COLO829 (cell line): ENCODE results near the gene VAMP8.
A peak's percentile ranks its signal among the peaks of the same experiment; 100 is the strongest.
"Not testable (repeated sequence)": the region's sequence is repeated elsewhere in the genome, so short reads cannot be mapped to it uniquely, and the experiment has no call there.

Source experiments
- DNase-seq: peaks from one replicate; pipeline ENCODE4 v3.0.0; 2012; ENCODE audit warnings: low spot score

Gene VAMP8

DNA sequence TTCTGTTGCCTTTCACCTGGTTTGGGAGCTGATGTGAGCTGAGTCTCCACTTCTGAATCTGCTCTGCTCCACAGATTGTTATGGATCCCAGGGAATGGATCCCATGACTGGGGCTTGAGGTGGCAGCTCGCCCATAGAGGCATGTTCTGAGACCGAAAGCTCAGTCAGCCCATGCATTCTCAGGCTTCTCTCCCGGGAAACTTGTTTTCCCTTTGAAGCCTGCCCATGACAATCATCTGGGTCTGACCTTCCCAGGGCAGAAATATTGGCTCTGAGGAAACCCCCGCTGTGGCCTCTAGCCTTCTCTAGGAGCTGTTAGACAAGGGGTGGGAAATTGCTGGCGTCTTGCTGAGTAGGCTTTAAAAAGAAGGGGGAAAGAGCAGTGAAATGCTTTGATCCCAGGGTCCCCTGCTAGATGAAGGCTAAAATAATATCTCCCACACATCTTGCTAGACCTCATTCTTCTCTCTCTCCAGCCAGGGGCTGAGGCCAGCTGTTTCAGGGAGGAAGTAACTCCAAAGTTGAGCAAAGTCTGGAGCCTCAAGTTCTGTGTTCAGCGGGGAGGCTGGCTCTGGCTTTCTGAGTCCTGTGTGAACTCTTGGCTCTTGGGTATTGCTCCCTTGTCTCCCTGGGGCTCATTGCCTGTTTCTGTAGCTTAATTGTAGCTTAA is 2.0 kb downstream of the VAMP8 start:
- DNase-seq, result no peak

DNA sequence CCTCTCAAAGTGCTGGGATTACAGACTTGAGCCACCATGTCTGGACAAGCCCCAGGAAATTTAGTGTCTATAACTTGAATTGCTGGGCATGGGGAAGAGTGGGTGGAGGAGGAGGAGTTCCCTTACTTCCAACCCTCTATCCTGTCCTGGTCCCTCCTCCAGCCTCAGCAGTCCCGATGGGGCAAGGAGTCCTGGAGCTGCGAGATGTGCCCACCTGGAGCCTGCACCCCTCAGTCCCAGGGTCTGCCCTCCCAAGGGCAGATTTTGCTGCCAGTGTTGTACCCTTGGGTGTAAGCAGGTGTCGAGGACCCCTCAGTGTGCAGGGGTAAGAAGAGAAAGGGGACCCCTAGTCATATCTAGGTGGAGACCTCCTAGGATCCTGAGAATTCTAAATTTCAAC is 2.8 kb downstream of the VAMP8 start:
- no peak for DNase-seq

DNA sequence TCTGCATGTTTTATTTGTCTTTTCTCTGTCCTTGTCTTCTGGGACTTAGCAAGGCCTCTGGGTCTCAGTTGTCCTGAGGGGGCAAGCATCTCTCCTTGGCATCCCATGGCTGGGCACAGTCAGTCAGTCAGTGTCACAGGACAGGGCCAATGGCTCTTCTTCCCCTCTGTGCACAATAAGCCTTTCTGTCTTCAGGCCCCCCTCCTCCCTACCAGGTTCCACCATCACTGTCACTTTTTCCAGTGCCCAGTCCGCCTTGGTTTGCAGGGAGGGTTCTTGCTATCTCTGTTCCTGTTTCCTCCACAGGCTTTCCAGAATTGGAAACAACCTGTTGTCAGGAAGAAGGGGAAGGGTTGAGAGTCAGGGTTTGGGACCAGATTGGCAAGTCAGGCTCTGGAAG is 5.1 kb downstream of the VAMP8 start:
- DNase-seq, result peak; percentile 54

DNA sequence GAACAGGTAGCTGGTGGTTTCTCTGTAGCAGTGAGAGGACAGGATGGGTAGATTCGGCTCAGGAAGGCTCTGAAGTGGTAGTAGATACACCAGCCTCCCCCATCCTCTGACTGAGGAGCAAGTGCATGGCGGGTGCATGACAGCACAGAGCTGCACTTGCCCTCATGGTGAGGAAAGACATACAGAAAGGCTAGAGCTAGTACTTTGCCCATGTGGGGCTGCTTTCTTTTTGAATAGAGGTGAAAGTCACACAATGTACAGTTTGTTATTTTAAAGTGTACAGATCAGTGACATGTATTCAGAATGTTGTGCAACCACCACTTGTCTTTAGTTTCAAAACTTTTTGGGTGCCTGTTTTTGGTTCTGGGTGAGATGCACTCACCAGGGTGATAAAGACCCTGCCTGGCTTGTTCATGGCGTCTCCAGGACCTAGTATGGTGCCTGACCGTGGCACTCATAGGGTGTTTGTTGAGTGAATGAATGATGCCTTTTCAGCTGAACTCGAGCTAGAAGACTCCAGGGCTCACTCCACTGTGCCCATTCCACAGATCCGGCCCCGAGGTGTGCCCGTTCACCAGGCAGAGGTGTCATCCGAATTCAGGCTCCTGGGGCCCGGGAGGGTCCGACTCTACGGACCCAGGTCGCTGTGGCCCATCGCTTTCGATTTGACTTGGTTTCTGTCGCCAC is 6.4 kb downstream of the VAMP8 start:
- no peak for DNase-seq

DNA sequence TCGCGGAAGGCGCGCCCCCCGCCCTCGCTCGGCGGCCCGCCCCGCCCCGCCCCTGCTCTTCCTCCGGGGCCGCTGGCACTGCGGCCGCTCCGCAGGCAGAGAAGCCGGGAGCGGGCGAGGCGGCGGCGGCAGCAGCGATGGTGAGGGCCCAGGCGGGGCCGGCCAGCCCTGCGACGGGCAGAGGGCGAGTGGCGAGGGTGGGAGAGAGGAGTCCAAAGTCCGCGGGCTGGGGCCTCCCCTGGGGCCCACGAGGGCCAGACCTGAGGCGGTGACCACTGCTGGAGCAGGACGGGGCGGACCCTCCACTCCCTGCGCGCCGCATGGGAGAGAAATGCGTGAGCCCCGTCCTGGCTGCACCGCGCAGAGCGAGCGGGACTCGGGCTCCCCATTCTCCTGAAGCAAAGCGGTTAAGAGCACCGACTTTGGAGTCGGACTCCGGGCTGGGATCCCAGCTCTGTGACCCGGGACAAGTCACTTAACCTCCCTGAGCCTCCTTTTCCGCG is 7.0 kb downstream of the VAMP8 start, which contains the start of gene VAMP5:
Gene VAMP5 (plus strand): TSS at position 78 of the 503 bp plus-strand sequence. CDS start 60 bp downstream, at position 138.
- no peak for DNase-seq

DNA sequence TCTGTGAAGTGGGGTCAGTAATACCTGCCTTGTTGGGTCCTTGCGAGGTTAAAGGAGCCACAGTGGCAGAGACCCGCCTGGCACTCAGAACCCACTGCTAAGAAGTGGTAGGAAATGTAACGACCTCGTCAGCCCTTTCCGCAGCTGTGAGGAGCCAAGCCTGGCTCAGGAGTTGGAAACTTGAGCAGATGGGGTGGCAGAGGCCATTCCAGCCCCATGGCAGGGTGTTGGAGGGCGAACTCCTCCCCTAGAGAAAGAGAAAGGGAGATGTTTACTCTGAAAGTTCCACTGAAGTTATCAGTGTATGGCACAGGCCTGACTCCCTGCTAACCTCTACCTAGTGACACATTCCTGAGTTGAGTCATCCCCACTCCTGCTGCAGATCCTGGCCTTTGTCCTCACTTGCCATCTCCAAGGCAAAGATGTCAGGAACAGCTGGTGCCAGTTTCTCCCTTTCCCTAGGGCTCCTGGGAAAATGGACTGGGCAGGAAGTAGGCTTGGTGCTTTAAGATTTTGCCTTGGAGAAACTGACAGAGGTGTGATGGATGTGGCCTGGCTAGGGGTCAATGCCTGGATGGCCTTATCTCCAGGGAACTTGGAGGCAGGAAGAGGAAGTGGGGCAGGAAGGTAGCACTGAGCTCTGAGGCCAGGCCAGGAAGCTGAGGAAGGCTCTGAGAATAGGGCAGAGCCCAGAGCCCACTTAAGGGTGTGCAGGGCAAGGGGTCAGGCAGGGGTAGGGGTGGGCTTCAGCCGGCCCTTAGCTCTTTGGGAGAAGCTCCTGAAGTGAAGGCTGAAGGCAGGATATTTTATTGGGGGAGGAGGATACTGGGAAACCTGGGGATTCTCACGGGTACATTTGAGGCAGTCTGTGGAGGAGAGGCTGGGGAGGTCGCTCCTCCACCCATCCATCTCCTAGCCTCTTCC is 7.7 kb downstream of the VAMP8 start:
- DNase-seq, result no peak

DNA sequence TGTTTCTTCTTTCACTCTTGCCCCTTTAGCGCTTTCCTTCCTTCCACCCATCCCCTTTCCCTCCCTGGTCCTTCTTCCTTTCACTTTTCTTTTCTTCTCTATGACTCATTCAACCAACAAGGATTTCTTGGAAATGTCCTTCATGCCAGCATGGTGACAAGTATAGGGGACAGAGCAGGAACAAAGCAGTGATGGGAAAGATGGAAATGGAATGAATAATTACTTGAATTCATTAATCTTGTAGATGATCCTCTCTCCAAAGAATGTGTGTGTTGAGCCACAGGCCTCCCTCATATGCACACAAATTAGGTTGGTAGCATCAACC is 8.4 kb downstream of the VAMP8 start:
- DNase-seq, result peak; percentile 54

DNA sequence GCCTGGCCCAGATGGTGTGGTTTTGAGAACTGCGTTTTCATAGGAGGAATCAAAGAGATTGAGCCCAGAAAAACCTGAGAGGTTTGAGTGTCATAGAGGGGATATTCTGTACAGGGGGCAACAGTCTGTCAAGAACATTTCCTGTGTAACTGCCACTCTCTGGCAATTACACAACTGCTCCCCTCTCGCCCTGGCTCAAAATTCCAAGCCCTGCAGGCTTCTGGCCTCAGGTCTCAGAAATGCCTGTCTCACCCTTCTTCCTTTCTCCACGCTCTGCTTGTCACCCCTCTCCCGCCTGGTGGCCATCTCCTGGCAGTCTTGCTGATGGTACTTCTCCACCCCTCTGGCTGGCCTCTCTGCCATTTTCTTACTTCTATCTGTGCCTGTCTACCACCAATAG is 10.8 kb downstream of the VAMP8 start:
- no peak for DNase-seq

DNA sequence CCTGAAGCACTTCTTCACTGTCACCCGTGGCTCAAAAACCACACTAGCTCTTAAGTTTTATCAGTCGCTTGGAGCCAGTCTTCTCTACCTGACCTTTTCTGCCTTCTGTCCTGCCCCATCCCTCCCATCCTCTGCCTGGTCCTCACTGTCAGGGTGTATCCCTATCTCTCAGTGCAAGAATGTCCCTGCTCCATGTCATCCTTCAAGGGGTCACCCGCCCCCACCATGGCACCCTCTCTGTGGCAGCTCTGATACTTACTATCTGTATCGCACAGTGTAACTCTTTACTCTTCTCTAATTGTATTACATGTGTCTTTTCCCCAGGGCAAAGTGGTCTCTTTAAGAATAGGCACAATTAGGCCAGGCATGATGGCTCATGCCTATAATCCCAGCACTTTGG is 11.3 kb downstream of the VAMP8 start:
- DNase-seq, result no peak

DNA sequence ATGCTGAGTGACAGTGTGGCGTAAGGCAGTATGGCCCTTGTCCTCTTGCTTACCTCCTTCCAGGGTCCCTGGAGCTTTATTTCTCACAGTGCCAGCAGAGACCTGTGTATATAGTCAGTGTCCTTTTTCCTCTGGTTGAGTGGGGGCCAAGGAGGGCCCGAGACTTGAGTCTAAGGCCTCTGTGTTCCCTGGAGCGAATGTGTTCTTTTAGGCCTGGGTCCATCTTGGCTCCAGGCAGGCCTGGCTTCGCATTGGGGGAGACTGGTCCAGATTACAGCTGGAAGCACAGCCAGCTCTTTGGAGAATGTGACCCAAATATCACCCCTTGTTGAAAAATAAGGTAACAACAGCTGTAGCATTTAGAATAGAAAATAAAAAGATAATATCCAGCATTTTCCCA is 11.8 kb downstream of the VAMP8 start:
- no peak for DNase-seq

DNA sequence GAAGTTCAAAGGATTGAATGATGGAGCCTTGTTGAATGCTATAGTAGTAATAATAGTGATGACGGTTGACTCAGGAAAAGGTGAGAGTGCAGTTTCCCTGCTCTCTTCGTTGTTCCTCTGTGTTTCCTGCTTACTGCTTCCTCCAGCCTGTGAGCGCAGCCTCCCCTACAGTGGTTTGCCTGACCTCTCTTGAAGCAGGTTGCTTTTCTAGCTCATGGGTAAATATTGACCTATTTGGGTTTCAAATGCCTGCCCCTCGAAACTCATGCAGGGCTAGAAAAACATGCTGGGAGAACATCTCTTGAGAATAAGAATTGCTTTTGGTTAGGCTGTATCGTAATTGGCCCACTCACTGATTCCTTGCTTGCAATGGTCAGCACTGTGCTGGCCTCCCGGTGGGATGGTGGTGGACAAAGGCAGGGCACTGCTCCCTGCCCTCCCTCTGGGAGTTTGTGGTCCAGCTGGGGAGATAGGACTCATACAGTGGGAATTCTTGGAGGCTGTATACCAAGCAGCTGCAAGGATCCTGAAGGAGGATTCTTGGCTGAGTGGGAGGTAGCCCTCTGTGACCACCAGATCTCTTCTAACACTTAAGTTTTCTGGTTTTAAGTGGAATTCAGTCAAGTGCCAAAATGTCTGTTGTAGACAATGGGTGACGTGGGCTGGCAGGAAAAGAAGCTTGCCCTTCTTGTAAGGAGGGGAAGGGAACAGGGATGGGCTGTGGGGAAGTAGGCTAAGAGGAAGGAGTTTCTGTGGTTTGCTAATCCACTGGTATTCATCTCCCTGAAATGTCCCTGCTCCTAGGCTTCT is 12.8 kb downstream of the VAMP8 start:
- DNase-seq, result no peak

DNA sequence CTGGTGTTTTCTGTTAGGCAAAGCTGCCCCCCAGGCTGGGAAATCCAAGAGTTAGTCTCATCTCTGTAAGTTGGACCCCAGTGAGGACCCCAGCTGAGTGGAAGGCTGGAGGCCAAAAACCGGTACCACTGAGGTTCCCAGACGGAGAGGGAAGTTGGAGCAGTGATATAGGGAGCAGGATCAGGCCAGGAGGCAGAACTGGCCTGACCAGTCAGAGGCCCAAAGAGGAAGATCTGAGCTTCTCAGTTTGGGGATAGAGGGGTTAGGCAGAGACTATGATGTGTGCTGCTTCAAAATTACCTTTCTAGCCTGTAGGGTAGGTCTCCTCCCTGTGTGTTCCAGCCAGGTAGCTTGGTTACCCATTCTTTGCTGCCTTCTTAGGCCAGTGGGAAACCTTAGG is 13.6 kb downstream of the VAMP8 start:
- no peak for DNase-seq

DNA sequence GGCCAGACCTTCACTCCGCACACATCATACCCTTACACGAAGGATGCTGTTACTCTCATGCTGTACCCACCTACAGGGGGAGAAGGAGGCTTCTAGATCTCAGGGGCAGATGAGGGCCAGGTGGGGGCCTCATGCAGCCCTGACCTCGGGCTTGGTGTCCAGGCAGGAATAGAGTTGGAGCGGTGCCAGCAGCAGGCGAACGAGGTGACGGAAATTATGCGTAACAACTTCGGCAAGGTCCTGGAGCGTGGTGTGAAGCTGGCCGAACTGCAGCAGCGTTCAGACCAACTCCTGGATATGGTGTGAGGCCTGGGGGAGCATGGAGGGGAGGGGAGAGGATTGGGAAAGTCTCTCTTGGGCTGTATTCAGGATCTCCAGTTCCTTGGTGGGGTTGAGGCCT is 14.2 kb downstream of the VAMP8 start:
- no peak for DNase-seq

DNA sequence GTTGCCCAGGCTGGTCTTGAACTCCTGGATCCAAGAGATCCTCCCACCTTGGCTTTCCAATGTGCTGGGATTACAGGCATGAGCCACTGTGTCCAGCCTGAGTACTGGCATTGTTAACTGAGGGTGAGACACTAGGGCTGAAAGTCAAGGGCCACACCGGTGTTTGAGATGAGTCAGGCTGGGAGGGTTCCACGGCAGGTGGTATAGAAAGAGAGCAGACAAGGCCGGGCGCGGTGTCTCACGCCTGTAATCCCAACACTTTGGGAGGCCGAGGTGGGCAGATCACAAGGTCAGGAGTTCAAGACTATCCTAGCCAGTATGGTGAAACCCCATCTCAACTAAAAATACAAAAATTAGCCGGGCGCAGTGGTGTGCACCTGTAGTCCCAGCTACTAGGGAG is 14.9 kb downstream of the VAMP8 start:
- not testable (repeated sequence) for DNase-seq

DNA sequence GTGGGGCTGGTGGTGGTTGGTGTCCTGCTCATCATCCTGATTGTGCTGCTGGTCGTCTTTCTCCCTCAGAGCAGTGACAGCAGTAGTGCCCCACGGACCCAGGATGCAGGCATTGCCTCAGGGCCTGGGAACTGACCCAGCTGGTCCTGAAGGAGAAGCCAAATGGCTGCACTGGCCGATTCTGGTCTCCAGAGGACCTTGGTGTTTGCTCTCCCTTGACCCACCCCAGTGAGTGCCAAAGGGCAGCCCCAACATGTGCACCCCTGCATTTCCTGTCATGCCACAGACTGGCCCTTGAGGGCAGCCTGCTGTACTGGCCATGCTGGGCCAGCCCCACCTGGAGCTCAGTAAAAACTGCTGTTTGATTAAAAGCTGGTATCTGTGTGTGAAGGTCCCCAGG is 15.6 kb downstream of the VAMP8 start:
- no peak for DNase-seq

DNA sequence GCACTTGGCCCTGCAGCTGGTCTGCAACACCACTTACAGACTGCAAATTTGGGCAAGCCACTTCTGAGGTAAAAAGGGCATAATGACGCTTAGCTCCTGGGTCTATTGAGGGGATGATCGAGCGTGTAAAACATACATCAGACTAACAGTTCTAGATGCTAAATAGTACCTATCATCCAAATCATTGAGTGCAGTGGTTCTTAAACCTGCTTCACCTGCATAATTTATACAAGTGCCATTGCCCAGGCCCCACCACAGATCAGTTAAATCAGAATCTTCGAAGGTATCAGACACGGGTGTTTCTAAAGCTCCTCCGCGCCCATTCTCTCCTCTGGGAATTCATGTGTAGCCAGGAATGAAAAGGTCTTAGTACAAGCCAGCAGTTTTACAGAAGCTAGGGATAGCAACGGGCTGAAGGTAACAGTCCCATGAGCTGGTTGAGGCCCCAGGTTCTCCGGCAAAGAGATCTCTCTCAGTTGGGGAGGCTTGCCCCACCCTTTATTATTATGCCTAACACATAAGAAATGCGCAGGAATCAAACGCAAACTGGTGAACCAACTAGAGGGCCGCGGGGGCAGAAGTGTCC is 17.4 kb downstream of the VAMP8 start:
- DNase-seq, result no peak

DNA sequence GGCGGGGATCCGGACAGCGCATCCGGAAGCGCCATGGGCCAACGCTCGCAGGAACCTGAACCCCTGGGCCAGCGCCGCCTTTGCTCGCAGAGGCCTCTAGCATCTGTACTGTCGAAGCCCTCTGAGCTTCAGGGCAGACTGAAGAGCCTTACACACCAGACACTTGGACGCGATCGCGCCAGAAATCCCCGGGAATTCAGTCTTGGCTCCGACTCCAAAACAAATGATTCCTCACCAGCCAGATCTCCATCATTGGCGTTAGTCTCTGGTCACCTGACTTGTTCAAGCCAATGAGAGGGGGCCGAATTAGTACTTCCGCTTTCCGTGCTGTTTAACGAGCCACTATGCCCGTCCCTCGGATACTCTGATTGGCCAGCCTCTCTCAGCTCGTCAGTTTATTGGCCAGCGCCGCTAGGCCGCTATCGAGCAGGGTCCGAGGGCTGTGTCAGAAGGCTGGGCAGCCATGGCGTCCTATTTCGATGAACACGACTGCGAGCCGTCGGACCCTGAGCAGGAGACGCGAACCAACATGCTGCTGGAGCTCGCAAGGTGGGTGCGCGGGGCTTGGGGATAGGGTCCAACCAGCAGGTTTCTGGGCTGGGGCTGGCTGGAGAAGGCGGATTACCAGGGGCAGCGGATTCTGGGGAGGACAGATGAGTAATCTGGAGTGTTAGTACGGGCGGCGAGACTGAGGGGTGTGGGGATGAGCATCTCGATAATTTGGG is 18.1 kb downstream of the VAMP8 start, which contains the start of gene RNF181:
Gene RNF181 (plus strand): TSS at position 445 of the 725 bp plus-strand sequence. CDS start 19 bp downstream, at position 464.
- peak; percentile 97 for DNase-seq

DNA sequence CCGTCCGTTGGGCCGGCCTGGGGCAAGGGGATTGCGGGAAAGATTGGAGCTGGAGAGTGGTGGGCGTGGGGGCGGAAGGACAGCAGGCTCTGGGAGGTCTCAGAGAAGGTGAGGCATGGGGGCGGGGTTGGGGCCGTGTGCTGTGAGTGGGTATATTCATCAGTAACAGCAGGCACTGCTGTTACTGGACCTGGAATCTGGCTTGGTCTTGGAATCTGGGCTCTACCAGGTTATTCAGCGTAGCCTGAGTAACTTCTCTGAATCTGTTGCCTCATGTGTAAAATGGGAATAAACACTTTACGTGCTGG is 18.6 kb downstream of the VAMP8 start:
- DNase-seq, result no peak

DNA sequence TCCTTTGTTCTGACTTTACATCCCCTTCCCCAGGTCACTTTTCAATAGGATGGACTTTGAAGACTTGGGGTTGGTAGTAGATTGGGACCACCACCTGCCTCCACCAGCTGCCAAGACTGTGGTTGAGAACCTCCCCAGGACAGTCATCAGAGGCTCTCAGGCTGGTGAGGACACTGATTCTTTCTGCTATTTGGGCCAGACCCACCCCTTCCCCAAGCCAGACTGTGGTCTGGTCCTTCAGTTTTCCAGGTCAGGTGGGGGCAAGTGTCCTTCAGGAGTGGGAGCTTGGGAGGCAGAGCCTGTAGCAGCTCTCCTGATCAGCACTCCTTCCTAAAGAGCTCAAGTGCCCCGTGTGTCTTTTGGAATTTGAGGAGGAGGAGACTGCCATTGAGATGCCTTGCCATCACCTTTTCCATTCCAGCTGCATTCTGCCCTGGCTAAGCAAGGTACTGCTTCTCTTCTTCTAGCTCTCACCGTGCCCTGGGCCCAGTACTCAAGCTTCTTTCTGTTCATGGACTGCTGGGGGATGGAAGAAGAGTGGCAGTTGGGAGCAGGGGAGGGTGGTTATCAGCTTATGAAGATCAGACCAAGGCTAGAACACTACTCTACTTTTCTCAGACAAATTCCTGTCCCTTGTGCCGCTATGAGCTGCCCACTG is 19.2 kb downstream of the VAMP8 start:
- no peak for DNase-seq

DNA sequence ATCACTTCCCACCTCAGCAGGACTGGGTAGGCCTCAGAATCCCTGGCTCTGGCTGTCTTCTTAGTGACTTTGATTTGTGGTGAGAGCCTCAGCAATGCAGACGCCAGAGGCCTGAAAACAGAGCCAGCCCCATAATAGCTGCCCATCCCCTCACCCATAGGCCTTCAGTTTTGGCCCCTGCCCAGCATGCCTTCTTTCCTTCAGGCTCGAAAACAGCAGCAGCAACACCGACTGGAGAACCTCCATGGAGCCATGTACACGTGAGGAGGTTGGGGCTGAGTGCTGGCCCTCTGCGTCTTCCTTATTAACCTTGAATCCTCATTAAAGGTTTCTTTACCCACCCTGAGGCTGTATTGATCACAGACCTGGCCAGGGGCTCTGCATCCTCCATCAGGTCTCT is 19.9 kb downstream of the VAMP8 start:
- no peak for DNase-seq
